ENCODE results near the gene RPUSD1.
A peak's percentile ranks its signal among the peaks of the same experiment; 100 is the strongest.

RPUSD1 gene

GRCh38 chr16:747978-748746 lies 40.0 kb downstream of the RPUSD1 start:
- ATAC-seq, result no peak
- TF ChIP-seq CSDC2 (CRISPR knock-in tag; IDR thresholded peaks at IDR 0.05) (no peak), TSHZ2 (CRISPR knock-in tag; IDR thresholded peaks at IDR 0.05) (no peak), TCF4 (CRISPR knock-in tag; IDR thresholded peaks at IDR 0.05; ENCODE audit: borderline replicate concordance) (no peak), ESRRG (CRISPR knock-in tag; IDR thresholded peaks at IDR 0.05) (no peak)

- ATAC-seq, result no peak
- no peak for TF ChIP-seq ARNTL (CRISPR knock-in tag; IDR thresholded peaks at IDR 0.05; ENCODE audit: borderline replicate concordance, low read depth)
- TF ChIP-seq ZNF565 (CRISPR knock-in tag; conservative IDR thresholded peaks at IDR 0.05; ENCODE audit: low read depth), result no peak
Observed at GRCh38 chr16:746637-747036, 41.5 kb downstream of the RPUSD1 start.

DNA sequence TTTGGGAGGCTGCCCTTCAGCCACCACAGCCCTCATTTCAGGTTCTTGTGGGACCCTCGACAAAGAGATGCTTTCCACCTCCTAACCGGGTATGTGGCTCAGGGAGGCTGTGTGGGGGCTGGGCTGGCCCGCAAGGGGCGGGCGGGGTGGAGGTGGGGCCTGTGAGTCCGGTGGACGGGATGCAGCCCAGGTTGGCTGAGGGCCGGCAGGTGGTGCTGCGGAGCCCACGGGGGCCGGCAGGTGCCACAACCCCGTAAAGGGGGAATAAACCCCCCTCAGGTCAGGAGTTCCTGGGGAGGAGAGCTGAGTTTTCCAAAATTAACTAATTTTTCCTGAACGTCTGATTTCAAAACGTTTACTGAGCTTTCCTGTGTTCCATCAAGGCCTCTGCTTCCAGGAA lies 42.4 kb downstream of the RPUSD1 start:
- ATAC-seq, result peak; percentile 27; the same call in 2 of the 3 replicates

More for the DNA sequence above, 42.4 kb downstream of the RPUSD1 start:
- no peak for TF ChIP-seq PPARA (CRISPR knock-in tag; IDR thresholded peaks at IDR 0.05; ENCODE audit: borderline replicate concordance)
- TF ChIP-seq ZNF565 (CRISPR knock-in tag; conservative IDR thresholded peaks at IDR 0.05; ENCODE audit: low read depth), result no peak
- no peak for TF ChIP-seq CREB5 (CRISPR knock-in tag; IDR thresholded peaks at IDR 0.05; ENCODE audit: low read depth)
- TF ChIP-seq ZC3H10 (CRISPR knock-in tag; IDR thresholded peaks at IDR 0.05), result no peak
- no peak for TF ChIP-seq ESRRG (CRISPR knock-in tag; IDR thresholded peaks at IDR 0.05)
- TF ChIP-seq ISL1 (CRISPR knock-in tag; IDR thresholded peaks at IDR 0.05), result no peak
- TF ChIP-seq TSHZ2 (CRISPR knock-in tag; IDR thresholded peaks at IDR 0.05), result no peak
- TF ChIP-seq, protein P1, sequence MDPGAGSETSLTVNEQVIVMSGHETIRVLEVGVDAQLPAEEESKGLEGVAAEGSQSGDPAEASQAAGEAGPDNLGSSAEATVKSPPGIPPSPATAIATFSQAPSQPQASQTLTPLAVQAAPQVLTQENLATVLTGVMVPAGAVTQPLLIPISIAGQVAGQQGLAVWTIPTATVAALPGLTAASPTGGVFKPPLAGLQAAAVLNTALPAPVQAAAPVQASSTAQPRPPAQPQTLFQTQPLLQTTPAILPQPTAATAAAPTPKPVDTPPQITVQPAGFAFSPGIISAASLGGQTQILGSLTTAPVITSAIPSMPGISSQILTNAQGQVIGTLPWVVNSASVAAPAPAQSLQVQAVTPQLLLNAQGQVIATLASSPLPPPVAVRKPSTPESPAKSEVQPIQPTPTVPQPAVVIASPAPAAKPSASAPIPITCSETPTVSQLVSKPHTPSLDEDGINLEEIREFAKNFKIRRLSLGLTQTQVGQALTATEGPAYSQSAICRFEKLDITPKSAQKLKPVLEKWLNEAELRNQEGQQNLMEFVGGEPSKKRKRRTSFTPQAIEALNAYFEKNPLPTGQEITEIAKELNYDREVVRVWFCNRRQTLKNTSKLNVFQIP (CRISPR knock-in tag; IDR thresholded peaks at IDR 0.05; ENCODE audit: borderline replicate concordance, low read depth), result no peak
- TF ChIP-seq, protein P2, sequence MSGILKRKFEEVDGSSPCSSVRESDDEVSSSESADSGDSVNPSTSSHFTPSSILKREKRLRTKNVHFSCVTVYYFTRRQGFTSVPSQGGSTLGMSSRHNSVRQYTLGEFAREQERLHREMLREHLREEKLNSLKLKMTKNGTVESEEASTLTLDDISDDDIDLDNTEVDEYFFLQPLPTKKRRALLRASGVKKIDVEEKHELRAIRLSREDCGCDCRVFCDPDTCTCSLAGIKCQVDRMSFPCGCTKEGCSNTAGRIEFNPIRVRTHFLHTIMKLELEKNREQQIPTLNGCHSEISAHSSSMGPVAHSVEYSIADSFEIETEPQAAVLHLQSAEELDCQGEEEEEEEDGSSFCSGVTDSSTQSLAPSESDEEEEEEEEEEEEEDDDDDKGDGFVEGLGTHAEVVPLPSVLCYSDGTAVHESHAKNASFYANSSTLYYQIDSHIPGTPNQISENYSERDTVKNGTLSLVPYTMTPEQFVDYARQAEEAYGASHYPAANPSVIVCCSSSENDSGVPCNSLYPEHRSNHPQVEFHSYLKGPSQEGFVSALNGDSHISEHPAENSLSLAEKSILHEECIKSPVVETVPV (CRISPR knock-in tag; IDR thresholded peaks at IDR 0.05), result no peak
- TF ChIP-seq ZFP30 (CRISPR knock-in tag; IDR thresholded peaks at IDR 0.05), result no peak
- TF ChIP-seq TOX (CRISPR knock-in tag; IDR thresholded peaks at IDR 0.05; ENCODE audit: borderline replicate concordance), result no peak
- TF ChIP-seq, protein P3, sequence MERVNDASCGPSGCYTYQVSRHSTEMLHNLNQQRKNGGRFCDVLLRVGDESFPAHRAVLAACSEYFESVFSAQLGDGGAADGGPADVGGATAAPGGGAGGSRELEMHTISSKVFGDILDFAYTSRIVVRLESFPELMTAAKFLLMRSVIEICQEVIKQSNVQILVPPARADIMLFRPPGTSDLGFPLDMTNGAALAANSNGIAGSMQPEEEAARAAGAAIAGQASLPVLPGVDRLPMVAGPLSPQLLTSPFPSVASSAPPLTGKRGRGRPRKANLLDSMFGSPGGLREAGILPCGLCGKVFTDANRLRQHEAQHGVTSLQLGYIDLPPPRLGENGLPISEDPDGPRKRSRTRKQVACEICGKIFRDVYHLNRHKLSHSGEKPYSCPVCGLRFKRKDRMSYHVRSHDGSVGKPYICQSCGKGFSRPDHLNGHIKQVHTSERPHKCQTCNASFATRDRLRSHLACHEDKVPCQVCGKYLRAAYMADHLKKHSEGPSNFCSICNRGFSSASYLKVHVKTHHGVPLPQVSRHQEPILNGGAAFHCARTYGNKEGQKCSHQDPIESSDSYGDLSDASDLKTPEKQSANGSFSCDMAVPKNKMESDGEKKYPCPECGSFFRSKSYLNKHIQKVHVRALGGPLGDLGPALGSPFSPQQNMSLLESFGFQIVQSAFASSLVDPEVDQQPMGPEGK (CRISPR knock-in tag; IDR thresholded peaks at IDR 0.05; ENCODE audit: borderline replicate concordance), result no peak
- no peak for TF ChIP-seq RARB (CRISPR knock-in tag; IDR thresholded peaks at IDR 0.05)
- no peak for TF ChIP-seq ARNTL (CRISPR knock-in tag; IDR thresholded peaks at IDR 0.05; ENCODE audit: borderline replicate concordance, low read depth)
- TF ChIP-seq GLIS3 (CRISPR knock-in tag; IDR thresholded peaks at IDR 0.05), result no peak

Measured in SK-N-SH treated with all-trans-retinoic acid at 6 μM for 48 hours (cell line).